HL-60 (cell line): ENCODE data around the gene RCC2.
"Not testable (repeated sequence)": the region's sequence is repeated elsewhere in the genome, so short reads cannot be mapped to it uniquely, and the experiment has no call there.

ENCODE experiments used
- DNase-seq, 2 experiments: peaks; one replicate each; pipeline ENCODE4 v3.0.0-alpha.2; 2010 to 2020; ENCODE audit warnings: low read depth in 1 of 2, low spot score in 1 of 2
- H3K27ac ChIP-seq: fragments of 250-450 bp; sonication (Bioruptor Pico); replicated peaks from 2 replicates; pipeline ENCODE4 v1.5.1; 2020; ENCODE audit warnings: mild to moderate bottlenecking, moderate library complexity
- H3K27me3 ChIP-seq: fragments of 250-450 bp; sonication (Bioruptor Pico); 2 replicates; pipeline ENCODE4 v1.5.1; 2021; ENCODE audit warnings: mild to moderate bottlenecking, moderate library complexity; ENCODE audit not compliant: insufficient read depth, poor library complexity, severe bottlenecking
- H3K4me3 ChIP-seq: replicated peaks from 2 replicates; pipeline ENCODE4 v1.5.1; 2011; ENCODE audit warnings: mild to moderate bottlenecking, control low read depth, low read length; ENCODE audit not compliant: insufficient read depth
- GABPA ChIP-seq: IDR thresholded peaks from 2 replicates; pipeline ENCODE4 v1.6.1; 2012; ENCODE audit warnings: low read depth
- POLR2AphosphoS5 ChIP-seq: IDR thresholded peaks from 2 replicates; pipeline ENCODE4 v1.6.1; 2012; ENCODE audit warnings: low read depth
- SPI1 ChIP-seq: IDR thresholded peaks from 2 replicates; pipeline ENCODE4 v1.6.1; 2012; ENCODE audit warnings: low read depth, mild to moderate bottlenecking, borderline replicate concordance
- TF ChIP-seq, protein P1 (sequence below): IDR thresholded peaks from one replicate; pipeline ENCODE4 v1.5.1; 2011; ENCODE audit warnings: low read length, control low read depth, inconsistent platforms; ENCODE audit not compliant: insufficient read depth
- TF ChIP-seq, protein P2 (sequence below): IDR thresholded peaks from 2 replicates; pipeline ENCODE4 v1.6.1; 2012; ENCODE audit warnings: low read depth; ENCODE audit not compliant: insufficient replicate concordance

The RCC2 gene

DNA sequence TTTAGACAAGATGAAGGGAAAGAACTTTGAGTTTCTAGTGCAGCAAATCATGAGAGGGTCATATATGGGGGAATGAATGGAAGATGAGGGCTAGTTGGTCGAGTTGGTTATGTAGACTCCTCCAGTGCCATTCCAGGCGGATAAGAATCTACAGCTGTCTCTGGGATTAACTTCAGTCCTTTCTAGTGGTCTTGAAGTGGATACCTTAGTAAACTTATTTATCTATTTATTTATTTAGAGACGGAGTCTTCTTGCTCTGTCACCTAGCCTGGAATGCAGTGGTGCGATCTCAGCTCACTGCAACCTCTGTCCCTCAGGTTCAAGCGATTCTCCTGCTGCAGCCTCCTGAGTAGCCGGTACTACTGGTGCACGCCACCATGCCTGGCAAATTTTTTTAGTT, 41.4 kb upstream of the RCC2 start:
- no peak overlapping the region for H3K27ac ChIP-seq
- TF ChIP-seq SPI1 (no peak), GABPA (no peak), POLR2AphosphoS5 (no peak)
- TF ChIP-seq, protein P1, sequence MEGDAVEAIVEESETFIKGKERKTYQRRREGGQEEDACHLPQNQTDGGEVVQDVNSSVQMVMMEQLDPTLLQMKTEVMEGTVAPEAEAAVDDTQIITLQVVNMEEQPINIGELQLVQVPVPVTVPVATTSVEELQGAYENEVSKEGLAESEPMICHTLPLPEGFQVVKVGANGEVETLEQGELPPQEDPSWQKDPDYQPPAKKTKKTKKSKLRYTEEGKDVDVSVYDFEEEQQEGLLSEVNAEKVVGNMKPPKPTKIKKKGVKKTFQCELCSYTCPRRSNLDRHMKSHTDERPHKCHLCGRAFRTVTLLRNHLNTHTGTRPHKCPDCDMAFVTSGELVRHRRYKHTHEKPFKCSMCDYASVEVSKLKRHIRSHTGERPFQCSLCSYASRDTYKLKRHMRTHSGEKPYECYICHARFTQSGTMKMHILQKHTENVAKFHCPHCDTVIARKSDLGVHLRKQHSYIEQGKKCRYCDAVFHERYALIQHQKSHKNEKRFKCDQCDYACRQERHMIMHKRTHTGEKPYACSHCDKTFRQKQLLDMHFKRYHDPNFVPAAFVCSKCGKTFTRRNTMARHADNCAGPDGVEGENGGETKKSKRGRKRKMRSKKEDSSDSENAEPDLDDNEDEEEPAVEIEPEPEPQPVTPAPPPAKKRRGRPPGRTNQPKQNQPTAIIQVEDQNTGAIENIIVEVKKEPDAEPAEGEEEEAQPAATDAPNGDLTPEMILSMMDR = no peak
- TF ChIP-seq, protein P2, sequence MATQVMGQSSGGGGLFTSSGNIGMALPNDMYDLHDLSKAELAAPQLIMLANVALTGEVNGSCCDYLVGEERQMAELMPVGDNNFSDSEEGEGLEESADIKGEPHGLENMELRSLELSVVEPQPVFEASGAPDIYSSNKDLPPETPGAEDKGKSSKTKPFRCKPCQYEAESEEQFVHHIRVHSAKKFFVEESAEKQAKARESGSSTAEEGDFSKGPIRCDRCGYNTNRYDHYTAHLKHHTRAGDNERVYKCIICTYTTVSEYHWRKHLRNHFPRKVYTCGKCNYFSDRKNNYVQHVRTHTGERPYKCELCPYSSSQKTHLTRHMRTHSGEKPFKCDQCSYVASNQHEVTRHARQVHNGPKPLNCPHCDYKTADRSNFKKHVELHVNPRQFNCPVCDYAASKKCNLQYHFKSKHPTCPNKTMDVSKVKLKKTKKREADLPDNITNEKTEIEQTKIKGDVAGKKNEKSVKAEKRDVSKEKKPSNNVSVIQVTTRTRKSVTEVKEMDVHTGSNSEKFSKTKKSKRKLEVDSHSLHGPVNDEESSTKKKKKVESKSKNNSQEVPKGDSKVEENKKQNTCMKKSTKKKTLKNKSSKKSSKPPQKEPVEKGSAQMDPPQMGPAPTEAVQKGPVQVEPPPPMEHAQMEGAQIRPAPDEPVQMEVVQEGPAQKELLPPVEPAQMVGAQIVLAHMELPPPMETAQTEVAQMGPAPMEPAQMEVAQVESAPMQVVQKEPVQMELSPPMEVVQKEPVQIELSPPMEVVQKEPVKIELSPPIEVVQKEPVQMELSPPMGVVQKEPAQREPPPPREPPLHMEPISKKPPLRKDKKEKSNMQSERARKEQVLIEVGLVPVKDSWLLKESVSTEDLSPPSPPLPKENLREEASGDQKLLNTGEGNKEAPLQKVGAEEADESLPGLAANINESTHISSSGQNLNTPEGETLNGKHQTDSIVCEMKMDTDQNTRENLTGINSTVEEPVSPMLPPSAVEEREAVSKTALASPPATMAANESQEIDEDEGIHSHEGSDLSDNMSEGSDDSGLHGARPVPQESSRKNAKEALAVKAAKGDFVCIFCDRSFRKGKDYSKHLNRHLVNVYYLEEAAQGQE = no peak
- no peak for DNase-seq
- no peak overlapping the region for H3K4me3 ChIP-seq
- H3K27me3 ChIP-seq = no peaks in the 10 kb centered on the region

DNA sequence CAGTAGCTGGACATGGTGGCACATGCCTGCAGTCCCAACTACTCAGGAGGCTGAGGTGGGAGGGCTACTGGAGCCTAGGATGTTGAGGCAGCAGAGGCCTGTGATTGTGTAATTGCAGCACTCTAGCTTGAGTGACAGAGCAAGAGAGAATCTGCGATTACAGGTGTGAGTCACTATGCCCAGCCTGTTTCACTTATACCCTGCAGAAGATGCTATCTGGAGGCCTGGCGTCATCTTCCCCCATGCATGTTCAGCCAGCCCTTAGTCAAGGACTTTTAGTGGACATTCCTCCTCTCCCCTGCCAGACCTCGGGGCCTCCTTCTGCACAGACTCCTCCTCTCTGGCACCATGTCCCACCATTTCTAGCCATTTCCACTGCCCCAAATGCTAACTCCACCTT, 36.3 kb upstream of the RCC2 start:
- H3K27me3 ChIP-seq = no peaks in the 10 kb centered on the region
- TF ChIP-seq POLR2AphosphoS5 (no peak), GABPA (no peak), SPI1 (no peak)
- TF ChIP-seq, protein P2 = no peak
- TF ChIP-seq, protein P1 = no peak
- H3K27ac ChIP-seq = no peak overlapping the region
- H3K4me3 ChIP-seq = no peak overlapping the region
- DNase-seq = no peak

DNA sequence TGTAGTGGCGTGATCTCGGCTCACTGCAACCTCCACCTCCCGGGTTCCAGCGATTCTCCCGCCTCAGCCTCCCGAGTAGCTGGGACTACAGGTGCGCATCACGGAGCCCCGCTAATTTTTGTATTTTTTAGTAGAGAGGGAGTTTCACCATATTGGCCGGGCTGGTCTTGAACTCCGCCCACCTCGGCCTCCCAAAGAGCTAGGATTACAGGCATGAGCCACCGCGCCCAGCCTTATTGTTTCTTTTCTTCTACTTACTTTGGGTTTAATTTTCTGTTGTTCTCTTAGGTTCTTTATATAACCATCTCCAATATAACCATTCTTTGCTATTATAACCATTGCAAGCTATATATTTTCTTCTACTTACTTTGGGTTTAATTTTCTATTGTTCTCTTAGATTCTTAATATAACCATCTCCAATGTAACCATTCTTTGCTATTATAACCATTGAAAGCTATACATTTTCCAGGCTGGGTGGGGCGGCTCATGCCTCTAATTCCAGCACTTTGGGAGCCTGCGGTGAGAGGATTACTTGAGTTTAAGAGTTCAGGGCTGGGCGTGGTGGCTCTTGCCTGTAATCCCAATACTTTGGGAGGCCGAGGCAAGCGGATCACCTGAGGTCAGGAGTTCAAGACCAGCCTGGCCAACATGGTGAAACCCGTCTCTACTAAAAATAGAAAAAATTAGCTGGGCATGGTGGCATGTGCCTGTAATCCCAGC, 35.5 kb upstream of the RCC2 start:
- H3K4me3 ChIP-seq, DNase-seq, H3K27me3 ChIP-seq, H3K27ac ChIP-seq: not testable (repeated sequence)

DNA sequence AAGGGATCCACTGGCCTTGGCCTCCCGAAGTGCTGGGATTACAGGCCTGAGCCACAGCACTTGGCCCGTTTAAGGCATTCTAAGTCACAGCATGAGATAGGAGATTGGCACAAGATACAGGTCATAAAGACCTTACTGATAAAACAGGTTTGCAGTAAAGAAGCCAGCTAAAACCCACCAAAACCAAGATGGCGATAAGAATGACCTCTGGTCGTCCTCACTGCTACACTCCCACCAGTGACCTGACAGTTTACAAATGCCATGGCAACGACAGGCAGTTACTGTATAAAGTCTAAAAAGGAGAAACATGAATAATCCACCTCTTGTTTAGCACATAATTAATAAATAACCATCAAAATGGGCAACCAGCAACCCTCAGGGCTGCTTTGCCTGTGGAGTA, 33.3 kb upstream of the RCC2 start:
- no peak overlapping the region for H3K4me3 ChIP-seq
- no peak for DNase-seq
- no peaks in the 10 kb centered on the region for H3K27me3 ChIP-seq
- TF ChIP-seq, protein P1 = no peak
- TF ChIP-seq GABPA = no peak
- no peak for TF ChIP-seq SPI1
- no peak for TF ChIP-seq POLR2AphosphoS5
- TF ChIP-seq, protein P2 = no peak
- no peak overlapping the region for H3K27ac ChIP-seq
